ENCODE results near the gene TEF. TPM values are rescaled to one million over a fixed set of nuclear protein-coding genes. Genes with fewer than 3 reads are reported as not detected.

Gene TEF
- total RNA-seq, 4 donors from 2014 or later, result 19.5 to 47.8 (median 36.6) TPM

DNA sequence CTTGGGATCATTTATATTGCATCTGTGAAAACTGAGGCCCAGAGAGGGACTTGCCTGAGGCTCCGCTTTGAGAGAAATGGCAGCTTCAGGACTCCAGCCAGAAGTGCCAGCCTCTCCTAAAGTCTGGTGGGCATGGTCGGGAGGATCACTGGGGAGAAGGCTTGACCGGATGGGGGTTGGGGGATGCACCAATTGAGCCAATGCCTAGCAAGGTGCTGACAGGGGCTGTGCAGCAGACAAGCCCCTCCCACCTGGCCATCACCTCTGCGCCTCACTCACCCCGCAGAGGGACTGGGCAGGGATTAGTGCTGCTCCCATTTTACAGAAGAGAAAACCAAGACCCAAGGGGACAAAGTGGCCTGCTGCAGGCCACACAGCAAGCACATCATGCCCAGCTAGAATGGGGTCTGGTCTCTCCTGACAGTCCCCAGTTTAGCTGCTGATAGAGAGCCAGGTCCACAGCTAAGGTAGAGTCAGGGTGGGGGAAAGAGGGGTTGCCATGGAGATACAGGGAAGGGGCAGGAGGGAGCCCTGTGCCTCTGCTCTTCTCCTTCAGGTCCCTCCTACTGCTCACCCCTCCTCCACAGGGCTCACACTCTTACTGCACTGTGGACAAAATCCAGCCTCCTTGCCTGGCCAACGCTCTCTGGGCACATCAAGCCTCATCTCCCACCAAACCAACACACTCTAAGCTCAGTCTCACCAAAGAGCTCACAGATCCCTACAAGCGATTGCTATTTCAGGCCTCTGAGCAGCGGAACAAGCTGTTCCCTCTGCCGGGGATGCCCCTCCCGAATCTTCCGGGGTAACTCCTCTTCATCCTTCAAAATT is 29.5 kb downstream of the TEF start:
- Histone ChIP-seq H3K9me3 (no peaks in the 10 kb centered on the region), H3K27me3 (no peaks in the 10 kb centered on the region), H3K27ac (replicated peaks in 1 of 4) (peak overlapping the region; percentile 93 to 100 (median 99)), H3K4me1 (peaks cover 55 to 74% (median 71%) of the 10 kb centered on the region in 4 donors), H3K36me3 (no peaks in the 10 kb centered on the region), H3K4me3 (peak overlapping the region in 3 of 4 donors; percentile 5 to 67 (median 20))
- intact Hi-C loops (cut with DNase I), result no loop called here
- 57% methylated on average over 10 of the region's 11 CpGs for WGBS
- peak; percentile 92 for TF ChIP-seq EP300 (IDR thresholded peaks at IDR 0.05)
- TF ChIP-seq, protein P1, sequence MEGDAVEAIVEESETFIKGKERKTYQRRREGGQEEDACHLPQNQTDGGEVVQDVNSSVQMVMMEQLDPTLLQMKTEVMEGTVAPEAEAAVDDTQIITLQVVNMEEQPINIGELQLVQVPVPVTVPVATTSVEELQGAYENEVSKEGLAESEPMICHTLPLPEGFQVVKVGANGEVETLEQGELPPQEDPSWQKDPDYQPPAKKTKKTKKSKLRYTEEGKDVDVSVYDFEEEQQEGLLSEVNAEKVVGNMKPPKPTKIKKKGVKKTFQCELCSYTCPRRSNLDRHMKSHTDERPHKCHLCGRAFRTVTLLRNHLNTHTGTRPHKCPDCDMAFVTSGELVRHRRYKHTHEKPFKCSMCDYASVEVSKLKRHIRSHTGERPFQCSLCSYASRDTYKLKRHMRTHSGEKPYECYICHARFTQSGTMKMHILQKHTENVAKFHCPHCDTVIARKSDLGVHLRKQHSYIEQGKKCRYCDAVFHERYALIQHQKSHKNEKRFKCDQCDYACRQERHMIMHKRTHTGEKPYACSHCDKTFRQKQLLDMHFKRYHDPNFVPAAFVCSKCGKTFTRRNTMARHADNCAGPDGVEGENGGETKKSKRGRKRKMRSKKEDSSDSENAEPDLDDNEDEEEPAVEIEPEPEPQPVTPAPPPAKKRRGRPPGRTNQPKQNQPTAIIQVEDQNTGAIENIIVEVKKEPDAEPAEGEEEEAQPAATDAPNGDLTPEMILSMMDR (IDR thresholded peaks at IDR 0.05), result no peak
- no peak for TF ChIP-seq POLR2A (IDR thresholded peaks at IDR 0.05; ENCODE audit: low read depth)
- TF ChIP-seq POLR2AphosphoS5 (IDR thresholded peaks at IDR 0.05), result peak; percentile 96 to 98
- no peak for DNase-seq (ENCODE audit: extremely low spot score)

DNA sequence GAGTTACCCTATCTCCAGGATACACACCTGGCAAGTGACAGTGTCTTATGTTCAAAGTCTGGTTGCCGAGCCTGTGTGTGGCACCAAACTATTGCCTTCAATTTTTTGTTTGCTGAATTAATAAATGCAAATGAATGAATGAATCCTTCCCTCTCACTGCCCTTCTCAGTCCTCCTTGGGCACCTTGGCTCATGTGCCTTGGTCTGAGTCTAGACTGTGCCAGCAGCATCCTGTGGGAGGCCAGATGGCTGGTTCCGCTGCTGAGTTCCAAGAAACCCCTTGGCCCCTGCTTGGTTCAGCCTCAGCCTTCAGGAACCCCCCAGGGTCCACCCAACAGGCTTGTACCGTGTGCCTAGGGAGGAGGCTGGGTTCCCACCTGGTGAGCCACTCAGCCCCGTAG is 33.8 kb downstream of the TEF start:
- H3K27me3 ChIP-seq, result no peaks in the 10 kb centered on the region

DNA sequence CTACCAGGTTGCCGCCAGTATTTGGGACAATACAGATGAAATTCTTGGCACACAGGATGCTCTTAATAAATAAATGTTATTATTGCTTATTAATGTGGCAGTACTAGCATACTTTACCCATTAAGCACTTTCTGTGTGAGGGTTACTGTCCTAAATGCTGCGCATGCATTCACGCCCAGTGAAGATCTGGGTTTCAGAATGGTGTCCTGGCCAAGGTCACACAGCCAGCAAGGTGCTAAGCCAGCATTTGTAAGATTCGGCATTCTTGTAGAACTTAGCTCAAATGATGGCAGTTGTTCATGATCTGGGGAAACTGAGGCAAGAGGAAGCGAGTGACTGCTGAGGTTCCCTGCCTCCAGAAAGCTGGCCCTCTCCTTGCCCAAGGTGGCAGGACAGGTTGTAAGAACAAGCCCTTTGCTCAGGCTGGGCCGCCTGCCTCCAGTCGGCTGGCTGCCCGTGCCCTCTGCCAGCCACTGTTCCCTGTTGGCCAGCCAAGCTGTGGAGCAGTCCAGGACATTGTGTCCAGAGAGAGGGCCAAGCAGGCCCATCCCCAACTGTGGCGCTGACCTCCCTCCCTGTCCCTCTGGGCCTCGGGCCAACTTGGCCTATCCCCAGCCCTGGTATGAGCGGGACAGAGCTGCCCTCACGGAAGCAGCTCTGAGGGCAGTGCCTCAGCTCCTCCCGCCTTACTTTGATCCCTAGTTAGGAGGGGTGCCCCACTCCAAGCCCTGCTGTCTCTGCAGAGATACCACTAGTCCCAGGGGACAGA is 36.1 kb downstream of the TEF start:
- TF ChIP-seq POLR2AphosphoS5 (IDR thresholded peaks at IDR 0.05) (peak; percentile 96 to 97), POLR2A (IDR thresholded peaks at IDR 0.05; ENCODE audit: low read depth) (no peak), EP300 (IDR thresholded peaks at IDR 0.05) (peak; percentile 98)
- Histone ChIP-seq H3K27ac (replicated peaks in 1 of 4) (peak overlapping the region; percentile 93 to 100 (median 99)), H3K27me3 (no peaks in the 10 kb centered on the region), H3K36me3 (peaks cover 0 to 1% (median under 1%) of the 10 kb centered on the region in 4 donors), H3K4me3 (peak overlapping the region in 3 of 4 donors; percentile 0 to 30 (median 10)), H3K9me3 (no peaks in the 10 kb centered on the region), H3K4me1 (peaks cover 49 to 69% (median 63%) of the 10 kb centered on the region in 4 donors)
- intact Hi-C loops (cut with DNase I), result loop anchor here (2.0 kb wide), 1 partner anchor 21 kb away; no protein-coding TSS in a partner anchor
- WGBS, result 74% methylated on average over 5 of the region's 13 CpGs
- DNase-seq (ENCODE audit: extremely low spot score), result no peak

More for the DNA sequence above, 33.8 kb downstream of the TEF start:
- TF ChIP-seq POLR2AphosphoS5 (IDR thresholded peaks at IDR 0.05), result no peak
- TF ChIP-seq, protein P1 (IDR thresholded peaks at IDR 0.05), result no peak
- TF ChIP-seq EP300 (IDR thresholded peaks at IDR 0.05), result no peak
- no peak for TF ChIP-seq POLR2A (IDR thresholded peaks at IDR 0.05; ENCODE audit: low read depth)
- H3K27ac ChIP-seq (replicated peaks in 1 of 4), result peak overlapping the region; percentile 93 to 100 (median 99)
- no peak for DNase-seq (ENCODE audit: extremely low spot score)
- H3K4me3 ChIP-seq, result peak overlapping the region in 3 of 4 donors; percentile 67 to 95 (median 81)
- H3K36me3 ChIP-seq, result no peaks in the 10 kb centered on the region
- intact Hi-C loops (cut with DNase I), result no loop called here
- 85% methylated on average over 4 of the region's 4 CpGs for WGBS
- H3K9me3 ChIP-seq, result no peaks in the 10 kb centered on the region
- H3K4me1 ChIP-seq, result peaks cover 72 to 92% (median 85%) of the 10 kb centered on the region in 4 donors

DNA sequence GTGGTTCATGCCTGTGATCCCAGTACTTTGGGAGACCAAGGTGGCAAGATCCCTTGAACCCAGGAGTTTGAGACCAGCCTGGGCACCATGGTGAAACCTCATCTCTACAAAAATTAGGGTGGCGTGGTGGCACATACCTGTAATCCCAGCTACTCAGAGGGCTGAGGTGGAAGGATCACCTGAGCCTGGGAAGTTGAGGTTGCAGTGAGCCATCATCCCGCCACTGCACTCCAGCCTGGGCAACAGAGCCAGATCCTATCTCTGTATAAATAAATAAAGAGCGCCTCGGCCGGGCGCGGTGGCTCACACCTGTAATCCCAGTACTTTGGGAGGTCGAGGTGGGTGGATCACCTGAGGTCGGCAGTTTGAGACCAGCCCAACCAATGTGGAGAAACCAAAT is 37.0 kb downstream of the TEF start:
- Histone ChIP-seq H3K27me3 (no peaks in the 10 kb centered on the region), H3K4me3 (no peak overlapping the region), H3K27ac (replicated peaks in 1 of 4) (peak overlapping the region; percentile 93 to 100 (median 99)), H3K36me3 (peaks cover 0 to 11% (median 8%) of the 10 kb centered on the region in 4 donors), H3K9me3 (no peaks in the 10 kb centered on the region), H3K4me1 (peaks cover 45 to 64% (median 58%) of the 10 kb centered on the region in 4 donors)
- intact Hi-C loops (cut with DNase I), result loop anchor here (2.0 kb wide), 1 partner anchor 20 kb away; no protein-coding TSS in a partner anchor
- DNase-seq (ENCODE audit: extremely low spot score), result no peak
- 87% methylated on average over 9 of the region's 9 CpGs for WGBS
- TF ChIP-seq, protein P1 (IDR thresholded peaks at IDR 0.05), result no peak
- TF ChIP-seq POLR2A (IDR thresholded peaks at IDR 0.05; ENCODE audit: low read depth) (no peak), POLR2AphosphoS5 (IDR thresholded peaks at IDR 0.05) (no peak), EP300 (IDR thresholded peaks at IDR 0.05) (no peak)

Data from esophagus muscularis mucosa (tissue), 4 donors.